Bronchial epithelial cell (primary cell): ENCODE data around the gene DTNB. TPM values are rescaled to one million over a fixed set of nuclear protein-coding genes. Genes with fewer than 3 reads are reported as not detected.

Source experiments
- DNase-seq: peaks from one replicate; pipeline ENCODE4 v3.0.0-alpha.2; 2010; ENCODE audit warnings: low read depth
- FAIRE-seq: peaks from 2 replicates; lab custom pipeline; 2011; peaks lifted over from hg19 to GRCh38; lab: Jason Lieb, UNC
- H3K27me3 ChIP-seq: 2 replicates; pipeline ENCODE4 v1.5.1; 2011; ENCODE audit warnings: low read length; ENCODE audit not compliant: control insufficient read depth, insufficient read depth
- H3K36me3 ChIP-seq: 2 replicates; pipeline ENCODE4 v1.5.1; 2011; ENCODE audit warnings: low read length; ENCODE audit not compliant: control insufficient read depth, insufficient read depth
- H3K4me3 ChIP-seq: 2 replicates; pipeline ENCODE4 v1.5.1; 2011; ENCODE audit warnings: mild to moderate bottlenecking, low read depth, low read length, control low read depth
- CTCF ChIP-seq: IDR thresholded peaks from 2 replicates; pipeline ENCODE4 v1.5.1; 2011; ENCODE audit warnings: mild to moderate bottlenecking, moderate library complexity, low read length, control low read depth, inconsistent platforms; ENCODE audit not compliant: insufficient read depth, severe bottlenecking
- total RNA-seq: library from RNA; depleted of rRNA; stranded (reverse); fragments of >200 nt; gene quantifications from 2 replicates; pipeline ENCODE4 v1.2.1, GENCODE V29; 2014

DTNB gene
- total RNA-seq, 1 donor from 2014 or later: 8.4 TPM

DNA sequence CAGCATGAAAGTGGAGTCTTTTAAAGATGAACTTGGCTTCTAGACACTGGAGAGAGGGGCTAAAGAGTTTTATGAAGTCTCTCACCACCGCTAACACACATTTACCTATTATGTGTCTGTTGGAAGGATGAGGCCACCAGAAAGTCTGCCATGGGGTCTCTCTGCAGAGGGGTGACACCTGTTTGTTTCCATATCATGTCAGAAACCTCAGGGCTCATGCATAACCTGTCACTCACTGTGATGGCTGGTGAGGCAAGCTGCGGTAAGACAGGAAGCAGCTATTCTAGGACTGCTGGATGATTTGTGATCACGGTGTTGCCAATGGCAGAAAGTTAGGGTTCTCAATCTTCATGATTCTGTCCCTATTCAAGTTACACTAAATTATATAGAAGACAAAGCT lies 270.9 kb downstream of the DTNB start:
- DNase-seq (no peak), FAIRE-seq (no peak)
- no peaks in the 10 kb centered on the region for H3K27me3 ChIP-seq
- no peaks in the 10 kb centered on the region for H3K36me3 ChIP-seq
- TF ChIP-seq CTCF: no peak
- H3K4me3 ChIP-seq: no peak overlapping the region

- Histone ChIP-seq H3K36me3 (no peaks in the 10 kb centered on the region), H3K27me3 (no peaks in the 10 kb centered on the region), H3K4me3 (no peak overlapping the region)
- DNase-seq (no peak), FAIRE-seq (no peak)
- no peak for TF ChIP-seq CTCF
Observed at GRCh38 chr2:25401307-25402026, 271.9 kb downstream of the DTNB start.

GRCh38 chr2:25400576-25401216 lies 272.7 kb downstream of the DTNB start:
- FAIRE-seq (no peak), DNase-seq (no peak)
- Histone ChIP-seq H3K4me3 (no peak overlapping the region), H3K27me3 (no peaks in the 10 kb centered on the region), H3K36me3 (no peaks in the 10 kb centered on the region)
- no peak for TF ChIP-seq CTCF

DNA sequence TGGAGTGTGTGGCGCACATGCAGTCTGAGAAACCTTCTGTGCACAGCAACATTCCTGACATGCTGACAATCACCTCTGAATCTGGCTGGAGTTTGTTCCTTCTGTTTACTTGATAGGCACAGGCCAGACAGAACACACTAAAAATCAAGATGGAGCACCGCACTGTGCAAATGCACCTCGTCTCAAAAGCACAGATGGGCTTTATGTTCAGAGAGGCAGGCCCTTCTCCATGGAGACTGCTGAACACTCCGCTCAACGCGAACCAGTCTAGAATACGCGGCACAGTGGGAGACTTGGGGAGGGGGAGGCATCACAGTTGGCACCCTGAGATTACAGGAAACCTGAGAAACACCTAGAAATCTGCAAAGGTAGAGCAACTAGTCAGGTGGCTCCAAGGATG lies 273.2 kb downstream of the DTNB start:
- DNase-seq (no peak), FAIRE-seq (no peak)
- no peak for TF ChIP-seq CTCF
- no peak overlapping the region for H3K4me3 ChIP-seq
- no peaks in the 10 kb centered on the region for H3K36me3 ChIP-seq
- no peaks in the 10 kb centered on the region for H3K27me3 ChIP-seq

GRCh38 chr2:25398534-25398933 lies 274.8 kb downstream of the DTNB start:
- Histone ChIP-seq H3K27me3 (no peaks in the 10 kb centered on the region), H3K36me3 (no peaks in the 10 kb centered on the region), H3K4me3 (no peak overlapping the region)
- TF ChIP-seq CTCF: no peak
- FAIRE-seq (no peak), DNase-seq (no peak)
